CD14-positive monocyte (primary cell): ENCODE data around the gene PPA2. TPM values are rescaled to one million over a fixed set of nuclear protein-coding genes. Genes with fewer than 3 reads are reported as not detected.
"Not testable (repeated sequence)": the region's sequence is repeated elsewhere in the genome, so short reads cannot be mapped to it uniquely, and the experiment has no call there.

ENCODE experiments used
- DNase-seq, 3 donors: peaks; one replicate each; pipeline ENCODE4 v3.0.0-alpha.2; 2011 to 2022
- H2AFZ ChIP-seq: 2 replicates; pipeline ENCODE4 v1.6.0; 2012; ENCODE audit warnings: mild to moderate bottlenecking, low read depth, low read length, inconsistent platforms; ENCODE audit not compliant: insufficient read depth, poor library complexity, severe bottlenecking
- H3K27ac ChIP-seq, 2 donors: 1 replicate in 1 of 2; 2 replicates in 1 of 2; pipeline ENCODE4 v1.5.1; 2012 to 2013; ENCODE audit warnings: low read length in 2 of 2, control low read depth in 1 of 2, inconsistent platforms in 1 of 2, low read depth in 1 of 2, mild to moderate bottlenecking in 1 of 2
- H3K27me3 ChIP-seq, 2 donors: one replicate each; pipeline versions ENCODE4 v1.6.0 to v1.6.1; 2011 to 2013; ENCODE audit warnings: low read length in 2 of 2; ENCODE audit not compliant: control insufficient read depth in 2 of 2, insufficient read depth in 2 of 2
- H3K36me3 ChIP-seq, 2 donors: replicated peaks in 1 of 2; 1 replicate in 1 of 2; 2 replicates in 1 of 2; pipeline versions ENCODE4 v1.5.1 to v1.6.1; 2012 to 2013; ENCODE audit warnings: low read length in 2 of 2, control low read depth in 1 of 2, inconsistent platforms in 1 of 2, mild to moderate bottlenecking in 1 of 2; ENCODE audit not compliant: insufficient read depth in 2 of 2, control insufficient read depth in 1 of 2
- H3K4me1 ChIP-seq, 2 donors: 1 replicate in 1 of 2; 2 replicates in 1 of 2; pipeline versions ENCODE4 v1.5.1 to v1.6.1; 2012 to 2013; ENCODE audit warnings: low read length in 2 of 2, control low read depth in 1 of 2, inconsistent platforms in 1 of 2, mild to moderate bottlenecking in 1 of 2, moderate library complexity in 1 of 2; ENCODE audit not compliant: insufficient read depth in 2 of 2, control insufficient read depth in 1 of 2
- H3K4me2 ChIP-seq: replicated peaks from 2 replicates; pipeline ENCODE3; 2012; ENCODE audit warnings: low read length, moderate library complexity, mild to moderate bottlenecking; ENCODE audit not compliant: poor library complexity, severe bottlenecking; ENCODE audit errors: extremely low read depth
- H3K4me3 ChIP-seq, 3 experiments: fragments of 200-600 bp in 1 of 3; sonication (generic) in 1 of 3; replicated peaks in 1 of 3; 1 replicate in 2 of 3; 2 replicates in 1 of 3; pipeline ENCODE4 v1.5.1; 2011 to 2013; ENCODE audit warnings: low read length in 3 of 3, mild to moderate bottlenecking in 3 of 3, control low read depth in 2 of 3, low read depth in 2 of 3, inconsistent platforms in 1 of 3, moderate library complexity in 1 of 3
- H3K79me2 ChIP-seq: 2 replicates; pipeline ENCODE4 v1.6.0; 2012; ENCODE audit warnings: mild to moderate bottlenecking, control low read depth, inconsistent platforms, low read length, moderate library complexity; ENCODE audit not compliant: insufficient read depth
- H3K9ac ChIP-seq: 2 replicates; pipeline ENCODE4 v1.6.0; 2017; ENCODE audit warnings: low read length, mild to moderate bottlenecking; ENCODE audit not compliant: insufficient read depth, poor library complexity, severe bottlenecking
- H3K9me3 ChIP-seq, 2 donors: replicated peaks in 1 of 2; 1 replicate in 1 of 2; 2 replicates in 1 of 2; pipeline versions ENCODE4 v1.5.1 to v1.6.1; 2012 to 2013; ENCODE audit warnings: low read length in 2 of 2, control low read depth in 1 of 2; ENCODE audit not compliant: control insufficient read depth in 1 of 2, insufficient read depth in 1 of 2
- H4K20me1 ChIP-seq: 2 replicates; pipeline ENCODE4 v1.6.0; 2012; ENCODE audit warnings: mild to moderate bottlenecking, low read length, control low read depth, moderate library complexity; ENCODE audit not compliant: insufficient read depth
- H3K27ac Mint-ChIP-seq, 7 donors: one replicate each; pipeline ENCODE4 v1.8.0; 2020; ENCODE audit warnings: mild to moderate bottlenecking in 7 of 7, mixed read lengths in 7 of 7, moderate library complexity in 6 of 7, inconsistent platforms in 2 of 7
- H3K27me3 Mint-ChIP-seq, 3 donors: one replicate each; pipeline ENCODE4 v1.8.0; 2021 to 2022; ENCODE audit warnings: low read depth in 3 of 3, mild to moderate bottlenecking in 3 of 3, mixed read lengths in 3 of 3, moderate library complexity in 3 of 3, inconsistent platforms in 1 of 3
- H3K36me3 Mint-ChIP-seq, 2 donors: one replicate each; pipeline ENCODE4 v1.8.0; 2020; ENCODE audit warnings: mixed read lengths in 2 of 2, inconsistent platforms in 1 of 2, mild to moderate bottlenecking in 1 of 2
- H3K4me1 Mint-ChIP-seq: one replicate; pipeline ENCODE4 v1.8.0; 2020; ENCODE audit warnings: mild to moderate bottlenecking, mixed read lengths
- H3K4me3 Mint-ChIP-seq, 2 donors: one replicate each; pipeline ENCODE4 v1.8.0; 2020; ENCODE audit warnings: mild to moderate bottlenecking in 2 of 2, mixed read lengths in 2 of 2, moderate library complexity in 1 of 2
- H3K9me3 Mint-ChIP-seq, 7 donors: one replicate each; pipeline ENCODE4 v1.8.0; 2020 to 2022; ENCODE audit warnings: mixed read lengths in 7 of 7, mild to moderate bottlenecking in 6 of 7, moderate library complexity in 6 of 7, inconsistent platforms in 2 of 7
- CTCF ChIP-seq: fragments of 200-600 bp; IDR thresholded peaks from one replicate; pipeline ENCODE4 v1.8.0; 2022; ENCODE audit warnings: antibody characterized with exemption, mild to moderate bottlenecking
- WGBS: methylation state at CpG from one replicate; pipeline ENCODE4 v1.1.5; 2013; ENCODE audit warnings: missing lambda C conversion rate; ENCODE audit not compliant: insufficient coverage; 5-methylcytosine and 5-hydroxymethylcytosine counted together
- intact Hi-C, 2 donors: fragments of 100-400 bp; cut with micrococcal nuclease; formaldehyde crosslinking; loops; one replicate each; pipeline versions ENCODE4 v1.15.0 to v1.15.1; 2023
- polyA plus RNA-seq, 3 donors: library from polyadenylated mRNA; depleted of rRNA in 1 of 3; unstranded in 2 of 3; stranded (reverse) in 1 of 3; fragments of 300-500 nt in 2 of 3; fragments of >200 nt in 1 of 3; fragmentation: Illumina TruSeq in 2 of 3; gene quantifications; 1 replicate in 2 of 3; 2 replicates in 1 of 3; pipeline ENCODE4 v1.2.3, GENCODE V29; 2012 to 2021

Gene PPA2
- polyA plus RNA-seq, 3 donors = 24.8 to 128 (median 110) TPM

- H3K27me3 ChIP-seq = no peaks in the 10 kb centered on the region
- H4K20me1 ChIP-seq = no peaks in the 10 kb centered on the region
- H3K9ac ChIP-seq = no peak overlapping the region
- Mint-ChIP-seq H3K4me1 (no peaks in the 10 kb centered on the region), H3K36me3 (peaks cover 55 to 72% of the 10 kb centered on the region in 2 donors), H3K27me3 (no peaks in the 10 kb centered on the region), H3K9me3 (peaks cover 2 to 18% (median 5%) of the 10 kb centered on the region in 7 donors), H3K4me3 (no peak overlapping the region), H3K27ac (no peak overlapping the region)
- no peak overlapping the region for H2AFZ ChIP-seq
- no peak for DNase-seq
- H3K4me1 ChIP-seq = no peaks in the 10 kb centered on the region
- H3K27ac ChIP-seq = no peak overlapping the region
- no peak overlapping the region for H3K4me2 ChIP-seq
- 98% methylated on average over 15 of the region's 15 CpGs for WGBS
- intact Hi-C loops = no loop called here
- peaks cover 0 to 2% of the 10 kb centered on the region in 2 donors for H3K9me3 ChIP-seq
- no peak overlapping the region for H3K4me3 ChIP-seq
- no peaks in the 10 kb centered on the region for H3K79me2 ChIP-seq
- no peak for TF ChIP-seq CTCF
- H3K36me3 ChIP-seq = peaks cover 12 to 53% of the 10 kb centered on the region in 2 donors
These were observed 59.5 kb downstream of the PPA2 start for GRCh38 chr4:105414316-105414715.

GRCh38 chr4:105409135-105409534 lies 64.7 kb downstream of the PPA2 start:
- H3K4me1 ChIP-seq, H3K27ac Mint-ChIP-seq, H3K27me3 ChIP-seq, H4K20me1 ChIP-seq, DNase-seq, intact Hi-C loops, H3K79me2 ChIP-seq, H2AFZ ChIP-seq, H3K4me2 ChIP-seq, H3K27ac ChIP-seq, H3K9me3 ChIP-seq, H3K4me3 ChIP-seq, H3K9ac ChIP-seq, H3K4me1 Mint-ChIP-seq, H3K4me3 Mint-ChIP-seq, H3K27me3 Mint-ChIP-seq: not testable (repeated sequence)
- peaks cover 2 to 24% (median 10%) of the 10 kb centered on the region in 7 donors for H3K9me3 Mint-ChIP-seq
- 100% methylated on average over 8 of the region's 8 CpGs for WGBS
- H3K36me3 ChIP-seq = peaks cover 4 to 25% of the 10 kb centered on the region in 2 donors
- H3K36me3 Mint-ChIP-seq = peaks cover 36 to 60% of the 10 kb centered on the region in 2 donors
